HG03039 (cell line): ENCODE data around the gene ABO.
"Not testable (repeated sequence)": the region's sequence is repeated elsewhere in the genome, so short reads cannot be mapped to it uniquely, and the experiment has no call there.

Source experiments
- ATAC-seq: cut with Tn5 transposase; IDR thresholded peaks from one replicate; pipeline ENCODE4 v1.9.1; 2021; ENCODE audit warnings: mild to moderate bottlenecking, moderate library complexity; ENCODE audit not compliant: unreplicated experiment

The ABO gene

DNA sequence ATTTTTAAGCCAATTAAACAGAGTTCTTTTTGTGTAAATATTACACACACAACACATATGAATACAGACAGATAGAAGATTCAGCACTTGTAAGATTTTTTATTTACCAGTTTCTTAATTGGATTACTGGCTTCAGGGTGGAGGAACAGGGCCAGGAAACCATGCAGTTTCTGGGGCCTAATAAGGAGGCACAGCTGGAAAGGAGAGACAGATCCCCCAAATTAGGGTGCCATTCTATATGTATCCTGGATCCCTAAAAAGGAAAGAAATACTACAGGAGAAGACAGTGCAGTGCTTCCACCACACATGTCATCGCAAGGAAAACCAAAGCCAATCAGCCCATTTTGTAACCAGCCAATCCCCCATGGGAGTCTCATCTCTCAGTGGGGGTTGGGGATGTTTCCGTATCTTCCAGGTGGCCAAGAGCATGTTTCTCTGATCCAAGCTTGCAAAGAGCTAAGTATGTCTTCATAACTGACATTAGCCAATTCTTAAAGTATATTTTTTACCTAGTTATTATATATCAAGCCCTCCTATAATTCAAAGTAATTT is 15.8 kb upstream of the ABO start:
- no peak for ATAC-seq

DNA sequence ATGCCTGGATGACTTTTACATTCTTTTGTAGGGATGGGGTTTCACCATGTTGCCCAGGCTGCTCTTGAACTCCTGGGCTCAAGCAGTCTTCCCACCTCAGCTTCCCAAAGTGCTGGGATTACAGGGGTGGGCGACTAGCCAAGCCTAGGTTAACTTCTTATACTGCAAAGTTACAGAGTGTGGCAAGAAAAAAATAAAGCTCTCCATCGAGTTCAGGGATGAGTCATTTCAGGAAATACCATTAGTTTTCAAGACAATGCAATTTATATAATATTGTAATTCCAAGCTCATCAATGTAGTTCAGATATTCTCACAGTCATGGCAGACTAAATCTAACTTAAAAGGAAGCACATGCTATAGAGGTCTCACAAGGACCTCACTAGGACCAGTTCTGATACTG is 11.5 kb upstream of the ABO start:
- no peak for ATAC-seq

DNA sequence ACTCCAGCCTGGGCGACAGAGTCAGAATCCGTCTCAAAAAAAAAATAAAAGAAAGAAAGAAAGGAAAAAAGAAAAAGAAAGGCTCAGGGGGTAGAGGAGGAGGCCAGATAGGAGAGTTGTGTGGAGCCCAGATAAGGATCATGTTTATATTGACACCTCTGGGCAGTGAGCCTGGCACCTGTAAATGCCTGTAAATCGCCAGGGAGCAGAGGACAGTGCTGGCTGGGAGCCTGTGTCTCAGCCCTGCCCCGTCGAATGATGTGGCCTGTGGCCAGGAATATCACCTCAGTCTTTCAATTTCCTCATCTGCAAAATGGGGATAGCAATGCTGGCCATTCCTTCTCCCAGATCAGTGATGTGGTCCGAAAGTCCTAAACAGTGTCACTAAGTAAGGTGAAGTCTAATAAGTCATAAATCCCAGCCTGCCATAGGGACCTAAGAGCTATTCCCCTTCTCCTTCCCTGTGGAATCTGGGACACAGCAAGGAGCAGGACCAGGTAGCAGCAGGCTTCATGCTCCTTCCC is 10.3 kb upstream of the ABO start:
- no peak for ATAC-seq

DNA sequence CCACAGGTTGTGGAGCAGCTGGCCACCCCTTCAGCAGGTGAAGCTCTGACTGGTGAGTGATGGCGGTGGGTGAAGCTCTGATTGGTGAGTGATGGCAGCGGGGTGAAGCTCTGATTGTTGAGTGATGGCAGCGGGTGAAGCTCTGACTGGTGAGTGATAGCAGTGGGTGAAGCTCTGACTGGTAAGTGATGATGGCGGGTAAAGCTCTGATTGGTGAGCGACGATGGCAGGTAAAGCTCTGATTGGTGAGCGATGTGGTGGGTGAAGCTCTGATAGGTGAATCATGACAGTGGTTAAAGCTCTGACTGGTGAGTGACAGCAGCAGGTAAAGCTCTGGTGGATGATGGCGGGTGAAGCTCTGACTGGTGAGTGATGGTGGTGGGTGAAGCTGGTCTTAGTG is 9.4 kb upstream of the ABO start:
- no peak for ATAC-seq

DNA sequence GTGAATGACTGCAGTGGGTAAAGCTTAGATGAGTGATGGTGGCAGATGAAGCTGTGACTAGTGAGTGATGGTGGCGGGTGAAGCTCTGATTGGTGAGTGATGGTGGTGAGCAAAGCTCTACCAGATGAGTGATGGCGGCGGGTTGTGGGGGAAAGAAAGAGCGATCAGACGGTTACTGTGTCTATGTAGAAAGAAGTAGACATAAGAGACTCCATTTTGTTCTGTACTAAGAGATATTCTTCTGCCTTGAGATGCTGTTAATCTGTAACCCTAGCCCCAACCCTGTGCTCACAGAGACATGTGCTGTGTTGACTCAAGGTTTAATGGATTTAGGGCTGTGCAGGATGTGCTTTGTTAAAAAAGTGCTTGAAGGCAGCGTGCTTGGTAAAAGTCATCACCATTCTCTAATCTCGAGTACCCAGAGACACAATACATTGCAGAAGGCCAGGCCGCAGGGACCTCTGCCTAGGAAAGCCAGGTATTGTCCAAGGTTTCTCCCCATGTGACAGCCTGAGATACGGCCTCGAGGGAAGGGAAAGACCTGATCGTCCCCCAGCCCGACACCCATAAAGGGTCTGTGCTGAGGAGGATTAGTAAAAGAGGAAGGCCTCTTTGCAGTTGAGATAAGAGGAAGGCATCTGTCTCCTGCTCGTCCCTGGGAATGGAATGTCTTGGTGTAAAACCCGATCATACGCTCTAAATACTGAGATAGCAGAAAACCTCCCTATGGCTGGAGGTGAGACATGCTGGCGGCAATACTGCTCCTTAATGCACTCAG is 8.4 kb upstream of the ABO start:
- not testable (repeated sequence) for ATAC-seq

DNA sequence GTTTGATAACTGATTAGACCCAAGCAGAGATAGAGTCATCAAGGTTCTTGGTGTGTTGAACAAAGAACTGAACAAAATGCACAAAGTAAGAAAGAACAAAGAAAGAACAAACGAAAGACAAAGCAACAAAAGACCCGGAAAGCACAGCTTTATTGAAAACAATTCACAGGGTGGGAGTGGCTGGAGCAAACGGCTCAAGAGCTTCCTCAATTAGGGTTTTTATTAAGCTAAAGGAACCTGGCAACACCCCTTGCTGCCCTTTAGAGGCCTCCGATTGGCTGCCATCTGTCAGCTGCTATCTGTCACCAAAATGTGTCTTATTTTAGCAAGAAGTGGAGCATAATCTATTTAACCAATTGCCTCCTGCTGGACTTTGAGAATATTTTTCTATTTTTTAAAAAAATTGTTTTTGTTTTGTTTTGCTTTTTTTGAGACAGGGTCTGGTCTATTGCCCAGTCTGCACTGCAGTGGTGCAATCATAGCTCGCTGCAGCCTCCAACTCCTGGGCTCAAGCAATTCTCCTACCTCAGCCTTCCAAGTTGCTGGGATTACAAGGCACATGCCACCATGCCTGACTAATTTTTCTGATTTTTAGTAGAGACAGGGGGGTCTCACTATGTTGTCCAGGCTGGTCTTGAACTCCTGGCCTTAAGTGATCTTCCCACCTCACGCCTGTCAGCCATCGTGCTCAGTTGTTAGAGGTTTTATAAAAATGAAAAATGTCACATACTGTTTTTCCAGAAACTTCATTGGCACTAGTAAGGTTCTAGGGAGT is 7.7 kb upstream of the ABO start:
- no peak for ATAC-seq

DNA sequence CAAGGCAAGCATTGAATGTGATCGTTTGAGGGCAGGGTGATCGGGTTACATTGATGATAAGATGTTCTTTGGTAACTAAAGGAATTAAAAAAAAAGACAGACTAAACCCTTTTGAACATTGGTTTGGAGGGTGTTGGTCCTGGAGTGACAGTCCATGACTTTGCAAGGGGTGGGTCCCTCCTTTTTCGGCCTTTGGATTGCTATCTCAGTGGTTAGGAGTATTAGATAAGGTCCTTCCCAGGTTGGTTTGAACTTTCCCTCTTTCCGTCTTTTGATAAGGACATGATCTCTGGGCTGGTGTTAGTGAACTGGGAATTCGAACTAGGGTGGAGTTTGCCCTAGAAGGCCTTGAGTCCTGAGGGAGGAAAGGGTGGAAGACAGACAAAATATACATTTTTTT is 5.4 kb upstream of the ABO start:
- no peak for ATAC-seq

DNA sequence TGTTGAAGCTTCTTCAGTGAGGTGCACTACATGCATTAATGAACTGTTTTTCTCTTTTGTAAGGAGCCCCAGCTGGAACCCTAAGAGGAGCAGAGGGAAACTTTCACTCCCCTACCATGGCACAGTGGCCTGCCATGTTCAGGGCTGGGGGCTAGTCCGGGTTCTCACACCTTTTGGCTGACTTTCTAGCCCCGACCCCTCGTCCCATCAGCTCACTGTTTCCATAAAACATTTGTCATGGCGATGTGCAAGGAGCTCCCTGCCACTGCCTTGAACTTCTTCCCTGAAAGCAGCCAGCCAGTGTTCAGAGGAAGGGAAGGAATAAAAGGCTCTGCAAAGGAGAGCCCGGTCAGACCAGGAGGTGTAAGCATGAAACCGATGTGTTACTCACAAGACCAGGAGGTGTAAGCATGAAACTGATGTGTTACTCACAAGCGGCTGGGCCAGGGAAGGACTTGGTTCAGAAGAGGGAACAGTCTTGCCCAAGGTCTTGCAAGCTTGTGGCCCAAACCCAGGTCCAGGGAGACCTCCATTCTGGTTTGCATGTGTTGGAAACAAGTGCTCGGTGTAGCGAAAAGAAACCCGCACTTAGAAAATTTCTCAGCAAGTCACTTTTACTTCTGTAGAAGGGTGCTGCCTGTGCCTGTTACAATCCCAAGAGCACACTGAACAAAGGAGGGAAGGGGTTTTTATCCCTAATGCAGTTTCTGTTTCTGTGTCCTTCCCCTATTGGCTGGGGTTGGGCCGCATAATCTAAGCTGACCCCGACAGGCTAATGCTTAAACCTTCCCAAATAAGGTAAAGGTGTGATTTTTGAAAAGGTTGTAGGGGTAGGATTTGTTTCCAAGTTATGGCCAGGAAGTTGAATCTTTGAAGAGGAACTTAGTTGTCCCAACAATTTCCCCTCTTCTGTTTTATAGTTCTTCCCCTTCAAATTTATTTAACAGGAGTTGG is 3.4 kb upstream of the ABO start:
- ATAC-seq, result no peak

DNA sequence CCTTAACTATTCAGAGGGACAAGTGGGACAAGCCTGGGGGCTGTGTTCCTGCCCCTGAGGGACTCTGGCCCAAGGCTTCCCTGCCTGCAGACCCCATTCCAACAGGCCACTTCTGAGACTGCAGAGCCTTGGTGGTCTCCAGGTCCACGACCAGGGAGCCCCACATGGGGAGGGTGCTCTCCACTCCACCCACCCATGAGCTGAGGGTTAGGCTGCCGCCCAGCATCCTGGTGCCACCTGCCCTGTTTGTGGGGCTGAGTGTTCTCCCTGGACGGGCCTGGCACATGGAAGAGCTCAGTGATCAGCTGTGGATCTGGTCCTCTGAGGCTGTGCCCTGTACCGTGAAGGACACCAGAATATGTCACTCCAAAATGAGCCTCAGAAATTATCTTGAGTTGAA is 2.5 kb upstream of the ABO start:
- ATAC-seq, result no peak

DNA sequence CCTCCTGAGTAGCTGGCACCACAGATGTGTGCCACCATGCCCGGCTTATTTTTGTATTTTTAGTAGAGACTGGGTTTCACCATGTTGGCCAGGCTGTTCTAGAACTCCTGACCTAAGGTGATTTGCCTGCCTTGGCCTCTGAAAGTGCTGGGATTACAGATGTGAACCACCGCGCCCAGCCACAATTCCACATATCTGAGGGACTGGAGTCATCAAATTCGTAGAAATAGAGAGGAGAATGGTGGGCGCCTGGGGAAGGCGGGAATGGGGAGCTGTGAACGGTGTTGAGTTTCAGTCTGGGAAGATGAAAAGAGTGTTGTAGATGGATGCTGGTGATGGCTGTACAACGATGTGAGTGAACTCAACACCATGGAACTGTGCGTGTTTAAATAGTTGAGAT is 1.9 kb upstream of the ABO start:
- ATAC-seq, result no peak

DNA sequence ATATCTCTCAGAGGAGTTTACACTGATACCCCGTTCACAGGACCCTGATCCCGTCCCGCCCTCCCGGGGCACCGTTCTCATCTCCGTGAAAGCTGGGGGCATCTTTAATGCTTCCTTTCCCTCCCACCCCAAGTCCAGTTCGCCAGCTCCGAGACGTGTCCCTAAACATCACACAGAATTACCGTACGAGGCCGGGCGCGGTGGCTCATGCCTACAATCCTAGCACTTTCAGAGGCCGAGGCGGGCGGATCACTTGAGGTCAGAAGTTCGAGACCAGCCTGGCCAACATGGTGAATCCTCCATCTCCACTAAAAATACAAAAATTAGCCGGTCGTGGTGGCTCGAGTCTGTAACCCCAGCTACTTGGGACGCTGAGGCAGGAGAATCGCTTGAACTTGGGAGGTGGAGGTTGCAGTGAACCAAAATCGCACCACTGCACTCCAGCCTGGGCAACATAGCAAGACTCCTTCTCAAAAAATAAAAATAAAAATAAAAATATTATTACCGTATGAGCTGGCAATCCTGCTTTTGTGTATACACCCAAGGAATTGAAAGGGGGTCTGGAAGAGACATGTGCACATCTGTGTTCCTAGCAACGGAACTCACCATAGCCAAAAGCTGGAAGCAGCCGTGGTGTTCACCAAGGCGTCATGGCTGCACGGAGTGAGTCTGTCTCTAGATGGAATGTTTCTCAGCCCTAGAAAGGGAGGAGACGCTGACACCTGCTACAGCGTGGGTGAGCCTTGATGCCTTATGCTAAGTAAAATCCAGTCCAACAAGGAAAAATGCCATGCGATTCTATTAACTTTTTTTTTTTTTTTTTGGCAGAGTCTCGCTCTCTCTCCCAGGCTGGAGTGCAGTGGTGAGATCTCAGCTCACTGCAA is 1.2 kb upstream of the ABO start:
- ATAC-seq, result no peak

DNA sequence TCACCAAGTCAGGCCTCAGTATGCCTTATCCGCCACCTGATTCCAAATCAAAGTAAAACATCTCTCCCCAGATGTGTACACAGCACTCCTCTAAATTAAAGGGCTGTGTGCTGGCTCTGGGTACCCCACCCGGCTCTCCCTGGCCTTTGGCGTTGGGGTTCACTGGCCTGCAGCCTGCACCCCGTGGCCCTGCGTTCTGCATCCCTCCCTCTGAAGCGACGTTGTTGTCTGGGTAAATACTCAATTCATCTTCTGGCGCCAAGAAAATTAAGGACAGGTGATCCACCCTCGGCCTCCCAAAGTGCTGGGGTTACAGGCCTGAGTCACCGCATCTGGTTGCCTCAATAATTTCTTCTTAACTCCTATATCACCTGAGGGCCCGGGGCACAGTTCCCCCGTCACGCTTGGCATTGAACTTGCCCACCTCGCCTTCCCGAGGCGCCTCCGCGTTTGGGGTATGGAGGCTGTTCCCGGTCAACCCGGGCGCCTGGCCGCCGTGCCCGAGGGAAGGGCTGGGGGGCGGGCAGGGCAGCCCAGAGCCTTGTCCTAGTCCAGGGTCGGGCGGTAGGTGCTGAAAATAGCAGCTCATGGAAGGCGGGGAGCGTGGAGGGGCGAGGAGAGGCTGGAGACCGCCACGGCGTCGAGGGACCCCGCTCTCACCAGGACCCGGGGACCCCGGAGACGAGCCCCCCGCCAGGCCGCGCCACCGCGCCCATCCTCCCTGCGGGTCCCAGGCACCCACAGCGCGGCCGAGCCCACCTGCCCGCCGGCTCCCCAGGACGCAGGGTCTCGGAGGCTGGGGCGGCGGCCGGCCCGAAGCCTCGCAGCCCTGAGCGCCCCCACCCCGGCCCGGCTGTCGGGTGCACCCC is 531 bp downstream of the ABO start:
- no peak for ATAC-seq

DNA sequence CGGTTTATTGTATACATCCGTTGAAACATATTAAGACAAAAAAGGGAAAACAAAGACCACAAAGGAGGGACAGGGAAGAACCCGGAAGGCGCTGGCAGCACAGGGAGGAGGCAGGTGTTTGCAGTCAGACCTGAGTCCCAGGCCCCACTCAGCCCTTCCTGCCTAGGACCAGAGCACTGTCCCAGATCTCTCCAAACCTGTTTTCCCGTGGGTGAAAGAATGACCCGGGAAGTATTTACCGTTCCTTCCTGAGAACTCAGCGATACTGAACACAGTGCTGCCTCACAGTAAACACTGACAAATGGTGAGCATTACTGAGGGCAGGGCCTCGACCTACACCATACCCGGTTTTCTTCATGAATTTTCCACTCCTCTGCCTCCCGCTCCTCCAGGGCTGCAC is 1.2 kb downstream of the ABO start:
- no peak for ATAC-seq

DNA sequence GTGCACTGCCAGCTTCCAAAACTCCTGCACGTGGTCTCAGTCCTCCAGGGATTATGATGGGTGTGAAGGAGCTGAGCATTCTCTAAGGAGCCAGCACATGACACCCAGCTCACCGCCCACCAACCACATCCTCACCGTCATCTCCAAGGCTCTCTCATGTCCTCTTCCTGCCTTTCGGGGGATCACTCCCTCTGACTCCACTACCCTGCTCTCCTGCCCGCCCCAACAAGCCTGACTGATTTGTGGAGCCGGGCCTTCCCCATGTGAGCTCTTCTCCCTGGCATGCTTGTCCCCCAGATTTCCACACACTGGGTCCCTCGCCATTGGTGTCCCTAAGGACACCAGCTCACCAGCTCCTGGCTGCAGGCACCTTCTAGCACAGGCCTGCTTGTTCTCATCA is 1.9 kb downstream of the ABO start:
- ATAC-seq, result no peak

DNA sequence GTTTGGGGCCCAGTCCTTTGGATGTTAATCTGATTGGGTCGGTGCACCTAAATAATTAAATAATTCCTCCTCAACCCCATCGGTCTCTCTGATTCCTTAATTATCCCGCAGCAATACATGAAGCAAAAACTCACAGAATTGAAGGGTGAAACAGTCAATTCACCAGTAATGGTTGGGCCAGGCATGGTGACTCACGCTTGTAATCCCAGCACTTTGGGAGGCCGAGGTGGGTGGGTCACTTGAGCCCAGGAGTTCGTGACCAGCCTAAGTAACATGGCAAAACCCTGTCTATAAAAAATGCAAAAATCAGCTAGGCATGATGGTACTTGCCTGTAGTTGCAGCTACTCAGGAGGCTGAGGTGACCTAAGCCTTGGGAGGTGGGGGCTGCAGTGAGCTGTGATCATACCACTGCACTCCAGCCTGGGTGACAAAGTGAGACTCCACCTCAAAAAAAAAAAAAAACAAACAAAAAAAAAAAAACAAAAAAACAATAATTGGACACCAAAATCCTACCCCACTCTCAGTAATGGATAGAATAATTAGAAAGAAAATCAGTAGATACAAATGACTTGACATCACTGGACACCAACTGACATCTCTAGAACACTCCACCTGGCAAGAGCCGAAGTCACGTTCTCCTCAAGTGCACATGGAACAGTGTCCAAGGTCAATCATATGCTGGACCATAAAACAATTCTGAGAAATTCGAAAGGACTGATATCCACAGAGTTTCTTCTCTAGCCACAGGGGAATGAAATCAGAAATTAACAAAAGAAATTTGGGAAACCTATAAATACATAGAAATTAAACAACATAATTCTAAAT is 5.3 kb downstream of the ABO start:
- no peak for ATAC-seq

DNA sequence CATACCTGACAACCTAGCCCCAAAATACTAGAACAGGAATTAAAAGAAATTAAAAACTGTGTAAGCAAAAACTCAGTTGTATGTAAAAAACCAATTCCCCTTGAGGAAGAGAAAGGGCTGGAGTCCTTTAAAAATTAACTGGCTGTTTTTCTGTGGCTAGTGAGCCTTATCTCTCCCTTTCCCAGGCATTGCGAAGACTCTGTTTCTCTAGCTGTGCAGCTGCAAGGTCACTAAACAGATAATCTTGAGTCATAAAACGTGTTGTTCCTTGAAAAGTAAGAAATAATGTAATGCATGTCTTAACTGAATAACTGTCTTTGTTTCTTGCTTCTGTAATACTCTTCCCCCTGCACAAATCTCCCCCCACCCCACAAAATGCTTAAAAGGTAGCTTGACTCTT is 5.9 kb downstream of the ABO start:
- not testable (repeated sequence) for ATAC-seq

DNA sequence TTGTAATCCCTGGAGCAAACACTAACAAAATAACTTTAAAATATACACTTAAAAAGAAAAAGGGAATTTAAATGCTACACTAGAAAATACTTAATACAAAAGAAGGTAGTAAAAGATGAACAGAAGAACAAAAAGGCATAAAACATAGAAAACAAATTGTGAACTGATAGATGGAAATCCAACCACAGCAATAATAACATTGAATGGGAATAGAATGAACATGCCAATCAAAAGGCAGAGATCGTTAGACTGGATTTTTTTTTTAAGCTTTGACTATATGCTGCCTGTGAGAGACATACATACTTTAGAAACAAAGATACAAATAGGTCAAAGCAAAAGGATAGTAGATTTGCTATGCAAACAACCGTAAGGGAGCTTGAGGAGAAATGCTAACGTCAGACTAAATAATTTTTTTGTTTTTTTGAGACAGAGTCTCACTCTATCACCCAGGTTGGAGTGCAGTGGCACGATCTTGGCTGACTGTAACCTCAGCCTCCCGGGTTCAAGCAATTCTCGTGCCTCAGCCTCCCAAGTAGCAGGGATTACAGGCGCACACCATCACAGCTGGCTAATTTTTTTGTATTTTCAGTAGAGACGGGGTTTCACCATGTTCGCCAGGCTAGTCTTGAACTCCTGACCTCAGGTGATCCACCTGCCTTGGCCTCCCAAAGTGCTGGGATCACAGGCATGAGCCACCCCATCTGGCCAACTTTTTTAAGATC is 6.5 kb downstream of the ABO start:
- ATAC-seq, result no peak
